NCI-H146 treated with DMSO at 0.1 percent for 48 hours (cell line): ENCODE results near the gene GNPDA1.

ENCODE experiments used
- DNase-seq: peaks from one replicate; lab custom pipeline; 2025; ENCODE audit not compliant: unreplicated experiment; lab: John Stamatoyannopoulos, UW

Gene GNPDA1

DNA sequence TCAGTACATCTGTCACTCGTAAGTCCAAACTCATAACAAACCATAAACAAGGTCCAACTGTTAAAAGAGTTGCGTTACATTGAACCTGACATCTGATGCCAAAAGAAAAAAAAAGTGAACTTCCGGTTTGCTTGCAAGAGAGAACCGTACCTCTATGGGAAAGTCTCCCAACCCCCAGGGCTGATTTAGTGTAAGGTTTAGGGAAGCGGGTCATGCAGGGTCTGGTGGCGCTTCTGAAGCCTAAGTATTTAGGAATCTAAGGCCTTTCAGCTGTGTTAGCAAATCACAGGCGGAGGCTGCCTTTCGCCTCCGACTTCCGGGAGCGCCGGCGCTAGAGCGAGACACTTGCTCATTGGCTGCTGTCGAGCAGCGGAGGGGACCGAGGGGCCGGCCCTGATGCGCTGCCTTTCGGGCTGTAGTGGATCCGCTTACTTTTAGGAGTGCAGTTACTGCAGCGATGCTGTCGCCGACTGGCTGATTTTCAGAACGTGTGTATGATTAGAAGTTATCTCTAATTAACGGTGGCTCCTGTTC lies 12.0 kb upstream of the GNPDA1 start:
- DNase-seq = peak; percentile 70

DNA sequence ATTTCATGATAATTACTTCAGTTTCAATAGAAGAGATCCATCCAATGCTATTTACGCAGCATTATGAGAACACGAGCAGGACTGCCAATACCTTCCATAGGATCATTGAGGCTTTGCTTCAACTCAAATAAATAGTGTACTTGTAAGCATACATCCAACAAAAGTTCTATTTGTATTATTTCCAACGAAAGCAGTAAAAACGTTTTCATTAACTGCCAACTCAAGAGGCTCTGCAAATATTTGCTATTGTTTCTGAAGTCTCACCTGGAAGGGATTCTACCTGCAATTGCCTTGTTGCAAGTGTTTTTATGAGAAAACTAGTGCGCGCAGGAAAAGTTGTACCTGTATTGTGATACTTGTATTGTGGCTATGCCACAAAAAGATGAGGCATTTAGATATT lies 11.0 kb upstream of the GNPDA1 start:
- DNase-seq = no peak

DNA sequence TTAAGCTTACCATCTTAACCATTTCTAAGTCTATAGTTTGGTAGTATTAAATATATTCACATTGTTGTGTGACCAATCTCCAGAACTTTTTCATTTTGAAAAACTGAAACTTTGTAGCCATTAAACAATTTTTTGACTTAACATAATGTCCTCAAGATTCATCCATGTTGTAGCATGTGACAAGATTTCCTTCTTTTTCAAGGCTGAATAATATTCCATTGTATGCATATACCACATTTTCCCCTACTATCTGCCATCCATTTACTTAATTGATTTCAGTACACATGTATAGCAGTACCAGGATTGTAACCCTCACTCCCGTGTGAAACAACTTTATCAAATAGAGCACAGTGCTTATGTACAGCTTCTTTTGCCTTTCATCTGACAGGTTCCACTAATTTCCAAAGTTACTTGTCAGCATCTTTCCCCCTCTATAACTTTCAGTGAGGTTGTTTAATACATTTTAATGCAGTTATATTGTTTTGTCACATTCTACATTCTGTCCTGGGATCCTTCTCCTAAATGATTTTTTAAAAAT lies 7.4 kb upstream of the GNPDA1 start:
- DNase-seq = no peak

DNA sequence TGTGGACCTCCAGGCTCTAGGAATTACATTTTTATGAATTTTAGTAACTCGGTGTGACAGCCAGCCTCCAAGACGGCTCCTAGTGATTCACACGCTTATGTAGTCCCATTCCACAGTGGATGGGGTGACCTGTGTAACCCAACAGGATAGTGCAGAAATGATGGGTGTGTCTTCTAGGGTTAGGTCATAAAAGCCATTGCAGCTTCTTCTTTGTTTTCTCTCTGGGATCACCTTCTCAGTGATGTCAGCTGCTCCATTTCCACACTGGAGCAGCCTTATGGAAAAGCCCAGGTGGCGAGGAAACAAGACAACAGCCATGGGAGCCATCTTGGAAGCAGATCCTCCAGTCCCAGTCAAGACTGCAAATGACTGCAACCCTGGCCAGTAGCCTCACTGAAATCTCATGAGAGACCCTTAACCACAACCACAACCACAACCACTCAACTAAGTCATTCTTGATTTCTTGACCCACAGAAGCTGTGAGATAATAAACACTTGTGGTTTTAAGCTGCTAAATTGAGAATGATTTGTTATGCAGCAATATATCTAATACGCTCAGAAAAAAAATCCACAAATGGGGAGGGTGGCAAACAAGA lies 5.1 kb upstream of the GNPDA1 start:
- no peak for DNase-seq

DNA sequence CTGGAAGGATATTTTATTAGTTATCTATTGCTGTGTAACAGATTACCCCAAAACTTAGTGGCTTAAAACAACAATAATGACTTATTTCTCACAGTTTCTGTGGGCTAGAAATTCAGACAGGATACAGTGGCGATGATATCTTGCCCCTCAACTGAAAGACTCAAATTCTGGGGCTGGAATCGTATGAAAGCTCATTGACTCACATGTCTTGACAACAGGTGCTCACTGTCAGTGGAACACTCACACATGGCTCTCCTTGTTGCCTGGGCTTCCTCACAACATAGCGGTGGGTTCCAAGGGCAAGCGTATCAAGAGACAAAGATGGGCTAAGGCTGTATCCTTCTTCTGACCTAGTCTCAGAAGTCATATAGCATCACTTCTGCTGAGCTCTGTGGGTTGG lies 3.7 kb upstream of the GNPDA1 start:
- DNase-seq = no peak

DNA sequence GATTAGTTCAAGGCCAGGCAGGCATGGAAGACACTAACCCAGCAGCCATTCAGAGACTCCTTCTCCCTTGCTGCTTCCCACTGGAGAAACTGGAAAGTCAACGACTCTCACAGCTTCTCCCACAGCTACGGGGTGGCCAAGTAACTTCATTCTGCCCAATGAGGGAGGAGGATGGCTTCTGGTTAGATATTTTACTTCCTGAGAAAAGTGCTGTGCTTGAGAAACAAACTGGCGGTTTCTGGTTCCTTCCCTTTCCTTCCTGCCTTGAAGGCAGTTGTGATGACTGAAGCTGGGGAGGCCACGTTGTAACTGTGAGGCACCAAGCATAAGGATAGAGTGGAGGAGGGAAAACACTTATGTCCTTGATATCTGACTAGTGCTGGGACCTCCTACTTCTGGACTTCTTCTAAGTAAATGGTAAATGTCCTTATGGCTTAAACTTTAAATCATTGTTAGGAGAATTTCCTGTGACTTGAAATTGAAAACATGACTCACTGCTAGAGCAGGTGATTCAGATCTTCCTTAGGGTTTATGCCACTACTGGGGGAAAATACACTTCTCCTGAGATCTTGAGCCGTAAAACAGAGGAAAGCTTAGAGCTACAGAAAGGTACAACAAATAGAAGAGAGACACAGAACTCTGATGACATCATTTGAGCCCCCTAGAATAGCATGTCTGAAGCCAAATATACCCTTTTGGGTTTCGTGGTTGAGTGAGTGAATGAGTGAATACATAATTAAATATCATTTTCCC lies 3.1 kb upstream of the GNPDA1 start:
- no peak for DNase-seq

DNA sequence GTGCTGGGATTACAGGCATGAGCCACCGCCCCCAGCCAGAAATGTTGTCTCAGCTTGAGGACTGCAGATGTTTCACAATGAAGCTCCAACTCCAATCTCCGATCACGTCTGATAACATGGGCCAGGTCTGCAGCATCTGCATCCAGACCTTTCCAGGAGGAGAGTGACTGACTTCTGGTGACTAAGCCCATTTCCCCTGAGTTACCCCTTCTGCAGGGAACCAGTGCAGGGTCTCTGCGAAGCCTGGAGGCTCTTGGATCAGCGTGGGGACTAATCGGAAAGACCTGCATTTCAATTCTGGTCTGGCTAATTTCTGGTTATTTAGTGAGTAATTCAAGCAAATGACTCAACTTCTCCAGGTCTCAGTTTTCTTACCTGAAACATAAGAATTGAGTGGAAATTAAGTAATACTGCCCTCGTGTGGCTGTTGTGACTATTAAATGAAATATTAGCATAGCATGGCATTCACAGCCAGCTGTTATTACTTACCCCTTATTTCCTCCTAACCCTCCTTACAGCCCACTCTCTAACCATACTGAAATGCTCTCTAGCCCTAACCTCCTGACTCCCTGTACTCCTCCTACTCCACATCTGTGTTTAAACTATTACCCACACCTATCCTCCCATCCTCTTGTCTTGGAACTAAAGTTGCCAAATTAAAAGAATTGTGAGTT lies 2.2 kb upstream of the GNPDA1 start:
- DNase-seq = no peak

DNA sequence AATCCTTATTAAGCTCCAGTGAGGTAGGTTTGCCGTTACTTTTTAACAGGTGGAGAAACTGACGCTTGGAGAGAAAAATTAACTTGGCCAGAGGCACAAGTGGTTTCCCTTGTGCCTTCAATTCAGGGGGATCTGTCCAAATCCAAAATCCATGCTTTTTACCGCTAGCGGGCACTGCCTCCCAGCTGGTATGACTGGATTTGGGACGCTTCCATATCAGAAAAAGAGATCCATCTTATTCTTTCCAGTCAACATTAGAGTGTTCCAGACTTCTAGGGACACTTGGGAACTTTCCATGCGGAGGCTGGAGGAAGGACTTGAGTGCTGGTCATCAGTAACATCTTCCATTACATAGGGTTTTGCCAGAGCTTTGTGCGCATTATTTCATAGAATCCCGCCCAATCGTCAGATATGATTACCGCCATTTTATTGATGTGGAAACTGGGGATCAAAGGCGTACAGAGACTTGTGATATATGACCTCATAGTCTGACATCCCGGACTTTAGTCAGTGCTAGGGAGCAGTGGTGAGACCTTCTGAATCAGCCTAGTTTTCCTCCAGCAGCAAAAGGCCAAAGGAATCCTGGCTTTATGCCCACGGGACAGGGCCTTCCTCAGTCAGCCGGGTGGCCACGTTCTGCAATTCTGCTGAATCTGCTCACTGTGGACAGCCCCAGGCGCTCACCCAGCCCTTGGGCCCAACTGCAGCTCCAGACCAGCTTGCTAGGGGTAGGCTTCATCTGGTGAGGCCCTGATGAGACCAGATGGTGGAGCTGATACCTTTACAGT lies 1.1 kb upstream of the GNPDA1 start:
- DNase-seq = no peak

DNA sequence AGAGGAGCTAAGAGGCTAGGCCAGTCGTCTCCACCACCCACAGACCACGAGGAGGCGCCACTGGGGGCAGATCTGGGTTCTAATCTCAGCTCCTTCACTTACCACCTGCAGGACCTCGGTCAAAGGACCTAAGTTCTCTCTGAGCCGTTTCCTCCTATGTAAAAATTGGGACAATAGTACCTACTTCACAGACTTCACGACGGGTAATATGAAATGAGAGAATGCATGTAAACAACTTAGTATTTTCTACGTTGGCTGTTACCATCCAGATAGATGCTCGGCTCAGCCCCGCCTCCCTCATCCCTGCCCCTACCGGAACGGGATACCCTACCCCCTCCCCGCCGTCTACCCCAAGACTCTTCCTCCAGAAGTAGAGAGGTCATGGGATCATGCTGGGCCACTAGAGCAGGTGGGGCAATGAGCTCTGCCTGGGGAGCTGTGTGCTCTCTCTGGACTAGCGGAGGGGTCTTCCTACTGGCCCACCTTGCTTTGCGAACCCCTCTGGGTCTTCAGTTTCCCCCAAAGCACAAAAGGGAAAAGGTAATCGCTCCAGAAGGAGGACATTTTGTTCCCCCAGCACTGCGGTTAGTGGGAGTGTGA lies 541 bp downstream of the GNPDA1 start:
- DNase-seq = no peak

DNA sequence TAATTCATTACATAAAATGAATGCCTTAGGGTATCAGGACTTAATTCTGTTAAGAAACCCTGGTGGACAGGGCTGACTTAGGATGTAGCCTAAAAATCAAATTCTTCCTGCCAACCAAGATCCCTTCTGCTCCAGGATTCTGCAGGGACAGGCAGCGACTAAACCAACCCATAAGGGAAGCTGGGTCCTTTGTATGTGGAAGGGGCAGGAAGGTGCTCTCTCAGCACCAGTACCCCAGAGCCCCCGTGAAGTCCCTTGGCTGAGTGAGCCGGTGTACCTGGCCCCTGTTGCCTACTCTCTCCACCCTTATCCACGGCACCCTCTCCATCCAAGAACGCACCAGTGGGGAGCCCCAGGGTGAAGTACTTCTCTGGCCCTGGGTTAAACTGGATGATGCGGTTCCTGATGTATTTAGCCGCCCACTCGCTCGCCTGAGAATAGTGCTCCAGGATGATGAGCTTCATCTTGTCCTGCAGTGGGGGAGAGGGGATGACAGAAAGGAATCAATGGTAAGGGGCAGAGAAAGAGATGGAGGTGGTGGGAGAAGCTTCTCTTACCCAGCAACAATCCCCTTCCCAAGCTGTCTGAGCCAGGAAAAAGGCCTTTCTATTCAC lies 1.1 kb downstream of the GNPDA1 start:
- no peak for DNase-seq

DNA sequence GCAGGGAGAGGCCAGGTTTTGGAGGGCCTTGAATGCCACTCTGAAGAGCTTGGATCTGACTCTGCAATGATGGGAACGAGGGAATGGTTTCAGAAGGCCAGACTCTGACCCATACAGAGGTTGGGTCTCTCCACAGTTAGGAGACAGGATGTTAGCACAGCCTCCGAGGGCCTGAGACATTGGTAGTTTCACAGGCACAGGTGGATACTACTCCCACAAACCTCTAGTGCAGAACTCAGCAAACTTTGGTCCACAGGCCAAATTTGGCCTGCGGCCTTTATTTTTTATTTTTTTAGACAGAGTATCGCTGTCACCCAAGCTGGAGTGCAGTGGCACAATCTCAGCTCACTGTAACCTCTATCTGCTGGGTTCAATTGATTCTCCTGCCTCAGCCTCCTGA lies 2.9 kb downstream of the GNPDA1 start:
- DNase-seq = no peak

DNA sequence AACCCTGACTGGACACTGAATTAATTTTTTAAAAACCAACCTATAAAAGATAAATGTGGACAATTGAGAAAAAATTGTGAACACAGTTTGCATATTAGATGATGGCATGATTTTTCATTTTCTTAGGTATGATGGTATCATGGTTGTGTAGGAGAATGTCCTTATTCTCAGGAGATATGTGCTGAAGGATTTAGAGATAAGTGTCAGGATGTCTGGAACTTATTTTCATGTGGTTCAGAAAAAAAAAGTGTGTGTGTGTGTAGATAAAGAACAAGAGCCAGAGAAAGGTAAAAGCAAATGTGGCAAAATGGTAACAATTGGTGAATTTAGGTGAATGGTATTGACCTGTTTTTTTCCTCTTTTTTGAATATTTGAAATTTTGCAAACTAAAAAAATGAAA lies 4.0 kb downstream of the GNPDA1 start:
- no peak for DNase-seq

DNA sequence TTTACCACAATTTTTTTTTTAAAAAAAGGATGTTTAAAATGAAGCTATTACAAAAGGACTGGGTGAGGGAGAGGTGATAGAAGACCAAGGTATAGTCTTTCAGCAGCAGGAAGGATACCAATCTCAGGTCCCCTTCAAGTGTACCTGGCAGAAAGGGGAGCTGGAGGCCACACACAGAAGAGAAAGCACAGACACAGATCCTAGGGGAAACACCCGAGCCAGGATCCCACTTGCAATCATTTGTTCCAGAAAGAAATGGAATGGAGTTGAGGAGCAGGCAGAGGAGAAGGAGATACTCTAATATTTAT lies 5.6 kb downstream of the GNPDA1 start:
- DNase-seq = no peak

DNA sequence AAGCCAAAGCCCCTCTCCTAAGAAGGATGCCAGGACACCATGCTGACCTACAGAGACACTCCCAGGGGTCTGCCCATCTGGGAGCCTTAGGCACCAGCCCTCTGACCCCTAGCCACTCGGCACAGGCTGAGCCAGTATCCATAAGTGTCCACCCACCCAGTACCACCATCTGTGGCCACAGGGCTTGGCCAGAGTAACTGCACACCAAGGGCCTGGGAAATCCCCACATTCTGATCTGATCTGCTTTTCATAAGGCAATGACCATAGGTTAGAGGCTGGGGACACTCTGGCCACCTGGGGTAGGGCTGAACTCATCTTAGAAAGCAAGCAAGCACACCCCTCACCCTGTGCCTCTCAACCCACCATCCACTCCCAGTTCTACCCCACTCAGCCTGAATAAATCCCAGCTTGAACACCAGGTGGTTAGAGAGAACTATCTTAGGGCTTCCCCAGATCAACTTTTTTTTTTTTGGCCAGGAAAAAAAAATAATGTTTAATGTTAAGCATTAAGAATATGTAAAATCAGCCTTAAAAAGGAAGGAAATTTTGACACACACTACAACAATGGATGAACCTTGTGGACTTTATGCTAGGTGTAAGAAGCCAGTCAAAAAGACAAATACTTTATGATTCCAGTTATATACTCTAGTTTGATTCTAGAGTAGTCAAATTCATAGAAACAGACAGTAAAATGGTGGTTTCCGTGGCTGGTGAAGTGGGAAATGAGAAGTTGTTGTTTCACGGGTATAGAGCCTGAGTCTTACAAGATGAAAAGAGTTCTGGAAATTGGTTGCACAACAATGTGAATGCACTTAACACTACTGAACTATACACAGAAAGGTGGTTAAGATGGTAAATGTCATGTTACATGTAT lies 6.2 kb downstream of the GNPDA1 start:
- no peak for DNase-seq

DNA sequence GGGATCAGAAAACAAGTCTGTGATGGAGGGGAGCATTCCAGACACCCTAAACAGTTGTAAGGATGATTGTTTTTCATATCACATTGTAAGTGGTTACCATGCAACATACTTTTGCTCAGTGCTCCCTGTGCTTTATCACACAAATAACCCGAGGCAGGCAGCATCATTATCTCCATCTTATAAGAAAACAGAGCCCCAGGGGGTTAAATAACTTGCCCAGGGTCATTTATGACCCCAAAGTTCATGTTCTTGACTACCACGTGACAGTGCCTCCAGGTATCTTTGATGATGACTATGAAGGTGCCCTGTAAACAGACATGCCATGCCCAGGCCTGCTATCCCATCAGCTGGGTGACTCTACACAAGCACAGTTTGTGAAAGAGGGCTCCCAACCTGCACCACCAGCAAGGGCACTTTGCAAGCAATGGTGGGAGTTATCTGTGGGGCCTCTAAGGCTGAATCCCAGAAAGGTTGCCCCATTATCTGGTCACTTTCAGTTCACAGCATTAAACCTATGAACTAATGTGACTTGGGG lies 9.5 kb downstream of the GNPDA1 start:
- no peak for DNase-seq

DNA sequence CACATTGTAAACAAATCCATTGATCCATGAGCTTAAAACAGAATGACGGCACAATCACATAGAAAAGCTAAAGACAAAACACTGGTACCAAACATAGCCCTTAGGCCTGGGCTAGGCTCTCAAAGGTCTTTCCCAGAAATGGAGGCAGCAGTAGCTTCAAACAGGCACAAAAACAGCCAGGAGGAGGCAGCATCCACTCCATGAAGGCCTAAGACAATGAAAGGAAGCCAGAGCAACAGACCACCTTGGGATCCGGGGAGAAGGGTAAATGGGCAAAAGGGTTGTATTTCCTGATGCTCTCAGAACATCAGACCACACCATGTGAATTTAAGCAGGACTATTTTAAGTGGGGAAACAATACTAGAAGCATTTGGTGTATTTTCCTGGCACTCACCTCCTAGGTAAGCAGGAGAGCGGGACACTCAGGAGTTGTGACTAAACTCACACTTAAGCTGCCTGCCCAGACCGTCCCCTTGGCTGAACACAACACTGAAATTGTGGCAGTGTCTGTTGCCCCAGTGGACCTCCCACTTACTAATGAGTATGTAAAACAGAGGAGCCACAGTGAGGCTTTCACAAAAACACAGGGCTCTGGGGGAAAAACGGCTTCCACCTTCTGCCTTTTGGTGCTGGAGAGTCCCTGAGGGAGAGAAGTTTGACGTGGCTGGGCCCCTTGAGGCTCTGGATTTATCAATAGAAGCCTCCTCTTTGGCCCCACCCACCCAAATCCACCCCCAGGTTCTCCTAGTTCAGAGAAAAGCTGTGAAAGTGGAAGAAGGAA lies 11.9 kb downstream of the GNPDA1 start:
- no peak for DNase-seq

DNA sequence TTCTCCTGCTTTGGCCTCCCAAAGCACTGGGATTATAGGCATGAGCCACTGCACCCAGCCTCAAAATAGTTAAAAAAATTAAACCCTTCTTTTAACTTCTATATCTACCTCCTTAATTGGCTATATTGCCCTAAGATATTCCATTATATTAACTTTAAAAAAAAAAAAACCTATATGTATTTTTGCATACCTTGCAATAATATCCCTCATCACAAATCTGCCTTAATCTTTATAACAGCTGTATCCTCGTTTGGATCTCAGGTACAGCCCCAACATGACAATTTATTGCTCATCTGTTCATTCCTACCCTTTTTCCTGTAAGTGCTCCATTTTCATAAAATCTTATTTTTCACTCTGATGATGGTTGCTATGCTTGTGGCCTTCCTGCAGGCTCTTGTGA lies 12.7 kb downstream of the GNPDA1 start:
- no peak for DNase-seq

DNA sequence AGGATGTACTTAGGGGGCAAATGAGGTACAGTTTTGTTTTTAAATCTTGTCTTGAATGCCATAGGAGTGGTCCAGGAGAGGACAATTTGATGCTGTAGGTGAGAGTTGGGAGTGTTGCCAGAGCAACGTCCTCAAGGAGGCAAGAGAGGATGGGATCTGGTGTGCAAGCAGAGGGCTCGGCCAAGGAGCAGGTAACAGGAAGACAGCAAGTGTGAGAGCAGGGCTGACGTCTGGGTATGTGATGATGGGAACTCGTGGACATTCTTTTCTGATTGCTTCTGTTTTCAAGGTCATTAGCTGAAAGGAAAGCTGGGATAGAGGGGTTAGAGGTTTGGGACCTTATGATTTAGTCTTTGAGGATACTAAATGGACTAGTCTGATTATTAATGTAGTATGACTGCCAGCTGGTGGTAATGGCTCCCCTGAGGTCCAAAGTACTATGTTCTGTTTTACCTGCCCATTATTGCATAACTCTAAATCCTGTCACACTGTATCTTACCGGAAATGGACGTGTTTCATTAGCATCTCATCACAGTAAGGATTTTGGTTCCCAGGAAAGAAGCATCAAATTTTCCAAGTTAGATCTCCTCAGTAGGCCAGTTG lies 15.4 kb downstream of the GNPDA1 start:
- no peak for DNase-seq
